GM12878 (cell line): ENCODE measurements around the gene MIPOL1. TPM values are rescaled to one million over a fixed set of nuclear protein-coding genes. Genes with fewer than 3 reads are reported as not detected.
"Not testable (repeated sequence)": the region's sequence is repeated elsewhere in the genome, so short reads cannot be mapped to it uniquely, and the experiment has no call there.

Experiments
- ATAC-seq: fragments of 200-7000 bp; cut with Tn5 transposase; 3 replicates; pipeline ENCODE4 v1.9.1; 2020; ENCODE audit warnings: mild to moderate bottlenecking, moderate library complexity
- BruUV-seq: library from RNA; stranded (reverse); fragments of 400-500 nt; replicated peaks from 2 replicates; lab custom pipeline; 2021; lab: Mats Ljungman, UMichigan
- CTCF ChIA-PET: fragments of 300-600 bp; sonication (Branson Sonifier 250); formaldehyde crosslinking; extraction: SDS; loops from one replicate; lab custom pipeline; 2021; ENCODE audit warnings: inconsistent platforms; lab: Yijun Ruan, JAX
- POLR2A ChIA-PET: fragments of 350-600 bp; formaldehyde crosslinking; extraction: SDS; loops from one replicate; lab custom pipeline; 2021; ENCODE audit warnings: inconsistent platforms; lab: Charles Lee
- RAD21 ChIA-PET: fragments of 300-600 bp; sonication (Branson Sonifier 250); formaldehyde crosslinking; loops from one replicate; lab custom pipeline; 2023; ENCODE audit warnings: antibody characterized with exemption; ENCODE audit not compliant: unreplicated experiment; lab: Charles Lee
- SMC1A ChIA-PET: fragments of 300-600 bp; sonication (Branson Sonifier 250); formaldehyde crosslinking; loops from one replicate; lab custom pipeline; 2023; ENCODE audit not compliant: unreplicated experiment, uncharacterized antibody; lab: Charles Lee
- DNase-seq: peaks from one replicate; pipeline ENCODE4 v3.0.0-alpha.2; 2011; ENCODE audit warnings: low read depth, low spot score
- FAIRE-seq: peaks from 3 replicates; lab custom pipeline; 2011; peaks lifted over from hg19 to GRCh38; lab: Jason Lieb, UNC
- H2AFZ ChIP-seq: 2 replicates; pipeline ENCODE4 v1.6.0; 2011; ENCODE audit warnings: low read depth, low read length, control low read depth; ENCODE audit not compliant: control insufficient read depth
- H3K27ac ChIP-seq: 2 replicates; pipeline ENCODE4 v1.5.1; 2011; ENCODE audit warnings: control low read depth; ENCODE audit not compliant: control insufficient read depth, insufficient read depth
- H3K27me3 ChIP-seq, 2 experiments: replicated peaks in 1 of 2; 2 replicates each; pipeline versions ENCODE4 v1.6.0 to v1.6.1; 2011; ENCODE audit warnings: low read length in 1 of 2; ENCODE audit not compliant: control insufficient read depth in 2 of 2, insufficient read depth in 2 of 2
- H3K36me3 ChIP-seq, 2 experiments: 2 replicates each; pipeline ENCODE4 v1.5.1; 2011; ENCODE audit warnings: low read length in 1 of 2; ENCODE audit not compliant: control insufficient read depth in 2 of 2, insufficient read depth in 2 of 2
- H3K4me1 ChIP-seq: 2 replicates; pipeline ENCODE4 v1.6.1; 2011; ENCODE audit warnings: mild to moderate bottlenecking, low read length, moderate library complexity, mixed read lengths; ENCODE audit not compliant: control insufficient read depth, insufficient read depth
- H3K4me2 ChIP-seq: 2 replicates; pipeline ENCODE4 v1.6.0; 2011; ENCODE audit warnings: control low read depth; ENCODE audit not compliant: control insufficient read depth, insufficient read depth
- H3K4me3 ChIP-seq: fragments of 200-600 bp; sonication (generic); 2 replicates; pipeline ENCODE4 v1.5.1; 2016
- H3K79me2 ChIP-seq: 2 replicates; pipeline ENCODE4 v1.6.0; 2011; ENCODE audit warnings: low read length; ENCODE audit not compliant: control insufficient read depth, insufficient read depth
- H3K9ac ChIP-seq: 2 replicates; pipeline ENCODE4 v1.8.0; 2011; ENCODE audit warnings: low read length, control low read depth, mixed read lengths; ENCODE audit not compliant: control insufficient read depth, insufficient read depth
- H3K9me3 ChIP-seq: replicated peaks from 3 replicates; pipeline ENCODE4 v1.5.1; 2011; ENCODE audit warnings: mild to moderate bottlenecking, low read length; ENCODE audit not compliant: control insufficient read depth, insufficient read depth
- H4K20me1 ChIP-seq: 2 replicates; pipeline ENCODE4 v1.6.0; 2011; ENCODE audit not compliant: control insufficient read depth, insufficient read depth
- CHD1 ChIP-seq: IDR thresholded peaks from 2 replicates; pipeline ENCODE4 v1.6.1; 2012; ENCODE audit warnings: low read depth, low read length, improper control_type of control experiment
- EGR1 ChIP-seq, 2 experiments: IDR thresholded peaks; 1 replicate in 1 of 2; 2 replicates in 1 of 2; pipeline ENCODE4 v1.6.1; 2011 to 2012; ENCODE audit warnings: low read depth in 2 of 2, low read length in 2 of 2, borderline replicate concordance in 1 of 2, mild to moderate bottlenecking in 1 of 2, moderate library complexity in 1 of 2
- IKZF1 ChIP-seq: fragments of 450-650 bp; conservative IDR thresholded peaks from 2 replicates; pipeline ENCODE4 v1.6.1; 2017; ENCODE audit warnings: antibody characterized with exemption, mild to moderate bottlenecking
- POLR2AphosphoS2 ChIP-seq: IDR thresholded peaks from 2 replicates; pipeline ENCODE4 v1.6.1; 2011; ENCODE audit warnings: low read depth, mild to moderate bottlenecking, low read length, improper control_type of control experiment, moderate library complexity
- RBBP5 ChIP-seq: fragments of 200-600 bp; sonication (generic); conservative IDR thresholded peaks from 2 replicates; pipeline ENCODE4 v1.6.1; 2016
- SPI1 ChIP-seq: IDR thresholded peaks from 2 replicates; pipeline ENCODE4 v1.6.1; 2011; ENCODE audit warnings: low read depth, mild to moderate bottlenecking, low read length, moderate library complexity, borderline replicate concordance; ENCODE audit not compliant: insufficient read depth
- WRNIP1 ChIP-seq: IDR thresholded peaks from 2 replicates; pipeline ENCODE4 v1.6.1; 2011; ENCODE audit warnings: low read depth, low read length, improper control_type of control experiment, borderline replicate concordance
- WGBS: methylation state at CpG from one replicate; pipeline ENCODE4 v1.1.6; 2016; ENCODE audit warnings: low lambda C conversion rate; ENCODE audit not compliant: insufficient replicate concordance, insufficient coverage; ENCODE audit errors: missing lambda C conversion rate; 5-methylcytosine and 5-hydroxymethylcytosine counted together
- in situ Hi-C: fragments of 300-500 bp; cut with MboI; formaldehyde crosslinking; loops from 9 replicates; pipeline ENCODE4 v1.14.3; 2018; ENCODE audit warnings: mixed read lengths
- intact Hi-C: fragments of 100-400 bp; cut with micrococcal nuclease; formaldehyde crosslinking; loops from one replicate; pipeline ENCODE4 v1.14.2; 2022; ENCODE audit not compliant: unreplicated experiment
- polyA plus RNA-seq, 11 experiments: library from polyadenylated mRNA; depleted of rRNA in 4 of 11; unstranded in 6 of 11; stranded (reverse) in 5 of 11; fragments of >200 nt; fragmentation: Nextera tagmentation in 4 of 11; fragmentation: Illumina TruSeq in 1 of 11; extraction: Ambion mirVana in 4 of 11; extraction: Trizol in 1 of 11; gene quantifications; 1 replicate in 1 of 11; 2 replicates in 10 of 11; pipeline versions ENCODE4 v1.2.1 to v1.2.3, GENCODE V29; 2011 to 2016; ENCODE audit warnings: inconsistent platforms in 2 of 11, missing spikeins in 2 of 11, low read depth in 1 of 11
- total RNA-seq, 4 experiments: library from RNA; depleted of rRNA in 3 of 4; stranded (reverse); fragments of >200 nt in 3 of 4; fragmentation: Illumina TruSeq in 1 of 4; extraction: Trizol in 1 of 4; gene quantifications; 2 replicates each; pipeline versions ENCODE4 v1.2.1 to v1.2.3, GENCODE V29; 2013 to 2021
- TF ChIP-seq, protein P1 (sequence below): fragments of 450-650 bp; IDR thresholded peaks from 2 replicates; pipeline ENCODE4 v1.6.1; 2017; ENCODE audit warnings: mild to moderate bottlenecking, moderate library complexity
- TF ChIP-seq, protein P2 (sequence below): fragments of 150-350 bp; IDR thresholded peaks from 2 replicates; pipeline ENCODE4 v1.6.1; 2016; ENCODE audit warnings: low read depth, low read length

MIPOL1 gene
- total and polyA plus RNA-seq, 10 of the 15 experiments (the other 5 are each of a cell fraction or from before 2014, with no cell fraction given) = 0.06 TPM; not detected in 9

DNA sequence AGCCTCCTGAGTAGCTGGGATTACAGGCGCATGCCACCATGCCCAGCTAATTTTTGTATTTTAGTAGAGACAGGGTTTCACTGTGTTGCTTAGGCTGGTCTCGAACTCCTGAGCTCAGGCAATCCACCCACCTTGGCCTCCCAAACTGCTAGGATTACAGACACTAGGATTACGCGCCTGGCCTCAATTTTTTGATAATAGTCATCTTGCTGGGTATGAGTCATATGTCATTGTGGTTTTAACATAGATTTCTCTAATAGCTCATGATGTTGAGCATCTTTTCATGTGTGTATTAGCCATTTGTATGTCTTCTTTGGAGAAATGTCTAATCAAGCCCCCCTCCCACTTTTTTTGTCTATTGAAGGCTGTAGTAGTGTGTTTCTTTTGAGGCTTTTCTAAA, 38.3 kb downstream of the MIPOL1 start:
- H3K9me3 ChIP-seq, ATAC-seq, H4K20me1 ChIP-seq, H3K4me1 ChIP-seq, H3K4me2 ChIP-seq, H3K27me3 ChIP-seq, SMC1A ChIA-PET, POLR2A ChIA-PET, BruUV-seq, DNase-seq, H3K9ac ChIP-seq, H3K79me2 ChIP-seq, H3K4me3 ChIP-seq, FAIRE-seq, H2AFZ ChIP-seq, intact Hi-C loops, H3K27ac ChIP-seq, H3K36me3 ChIP-seq, RAD21 ChIA-PET: not testable (repeated sequence)
- CTCF ChIA-PET = interaction anchor here (0.7 to 1.7 kb wide), 2 partner anchors 10 to 21 kb away, joined by 3 to 5 read pairs; no protein-coding TSS in a partner anchor
- in situ Hi-C loops = loop anchor here (5.0 to 25.0 kb wide), 2 partner anchors 636 to 1776 kb away; no protein-coding TSS in a partner anchor
- WGBS = 68% methylated on average over 4 of the region's 4 CpGs

DNA sequence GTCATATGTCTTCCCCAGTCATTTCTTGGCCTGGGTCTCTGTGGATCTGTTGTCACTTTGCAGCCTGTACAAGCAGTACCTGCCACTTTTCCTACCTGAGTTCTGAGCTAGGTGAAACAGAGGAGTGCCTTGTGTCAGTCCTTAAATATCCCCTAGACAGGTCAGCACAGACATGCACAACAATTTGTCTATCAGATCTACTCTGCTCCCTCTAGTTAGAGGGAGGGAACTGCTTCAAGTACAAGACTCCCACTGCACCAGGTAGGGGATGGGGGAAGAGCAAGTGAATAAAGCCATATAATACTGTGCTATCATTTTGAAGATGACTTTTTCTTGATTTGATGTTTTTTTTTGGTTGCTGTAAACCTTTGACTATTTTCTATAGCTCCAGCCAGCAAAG, 39.4 kb downstream of the MIPOL1 start:
- ChIA-PET POLR2A (no interaction called here), CTCF (interaction anchor here (1.7 kb wide), 1 partner anchor 9 kb away, joined by 5 read pairs; no protein-coding TSS in a partner anchor), RAD21 (no interaction called here), SMC1A (no interaction called here)
- Histone ChIP-seq H3K79me2 (no peaks in the 10 kb centered on the region), H3K9me3 (no peaks in the 10 kb centered on the region), H3K27me3 (no peaks in the 10 kb centered on the region; a peak in 1 of 4 replicates), H3K4me3 (no peak overlapping the region), H3K27ac (no peak overlapping the region), H3K4me1 (no peaks in the 10 kb centered on the region), H3K9ac (no peak overlapping the region), H2AFZ (no peak overlapping the region), H3K36me3 (no peaks in the 10 kb centered on the region), H4K20me1 (no peaks in the 10 kb centered on the region), H3K4me2 (no peak overlapping the region)
- in situ Hi-C loops (loop anchor here (5.0 to 25.0 kb wide), 2 partner anchors 635 to 1775 kb away; no protein-coding TSS in a partner anchor), intact Hi-C loops (no loop called here)
- FAIRE-seq = no peak
- no peak for ATAC-seq
- no peak for DNase-seq
- TF ChIP-seq RBBP5 = no peak
- TF ChIP-seq, protein P1, sequence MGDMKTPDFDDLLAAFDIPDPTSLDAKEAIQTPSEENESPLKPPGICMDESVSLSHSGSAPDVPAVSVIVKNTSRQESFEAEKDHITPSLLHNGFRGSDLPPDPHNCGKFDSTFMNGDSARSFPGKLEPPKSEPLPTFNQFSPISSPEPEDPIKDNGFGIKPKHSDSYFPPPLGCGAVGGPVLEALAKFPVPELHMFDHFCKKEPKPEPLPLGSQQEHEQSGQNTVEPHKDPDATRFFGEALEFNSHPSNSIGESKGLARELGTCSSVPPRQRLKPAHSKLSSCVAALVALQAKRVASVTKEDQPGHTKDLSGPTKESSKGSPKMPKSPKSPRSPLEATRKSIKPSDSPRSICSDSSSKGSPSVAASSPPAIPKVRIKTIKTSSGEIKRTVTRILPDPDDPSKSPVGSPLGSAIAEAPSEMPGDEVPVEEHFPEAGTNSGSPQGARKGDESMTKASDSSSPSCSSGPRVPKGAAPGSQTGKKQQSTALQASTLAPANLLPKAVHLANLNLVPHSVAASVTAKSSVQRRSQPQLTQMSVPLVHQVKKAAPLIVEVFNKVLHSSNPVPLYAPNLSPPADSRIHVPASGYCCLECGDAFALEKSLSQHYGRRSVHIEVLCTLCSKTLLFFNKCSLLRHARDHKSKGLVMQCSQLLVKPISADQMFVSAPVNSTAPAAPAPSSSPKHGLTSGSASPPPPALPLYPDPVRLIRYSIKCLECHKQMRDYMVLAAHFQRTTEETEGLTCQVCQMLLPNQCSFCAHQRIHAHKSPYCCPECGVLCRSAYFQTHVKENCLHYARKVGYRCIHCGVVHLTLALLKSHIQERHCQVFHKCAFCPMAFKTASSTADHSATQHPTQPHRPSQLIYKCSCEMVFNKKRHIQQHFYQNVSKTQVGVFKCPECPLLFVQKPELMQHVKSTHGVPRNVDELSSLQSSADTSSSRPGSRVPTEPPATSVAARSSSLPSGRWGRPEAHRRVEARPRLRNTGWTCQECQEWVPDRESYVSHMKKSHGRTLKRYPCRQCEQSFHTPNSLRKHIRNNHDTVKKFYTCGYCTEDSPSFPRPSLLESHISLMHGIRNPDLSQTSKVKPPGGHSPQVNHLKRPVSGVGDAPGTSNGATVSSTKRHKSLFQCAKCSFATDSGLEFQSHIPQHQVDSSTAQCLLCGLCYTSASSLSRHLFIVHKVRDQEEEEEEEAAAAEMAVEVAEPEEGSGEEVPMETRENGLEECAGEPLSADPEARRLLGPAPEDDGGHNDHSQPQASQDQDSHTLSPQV = no peak
- TF ChIP-seq, protein P2, sequence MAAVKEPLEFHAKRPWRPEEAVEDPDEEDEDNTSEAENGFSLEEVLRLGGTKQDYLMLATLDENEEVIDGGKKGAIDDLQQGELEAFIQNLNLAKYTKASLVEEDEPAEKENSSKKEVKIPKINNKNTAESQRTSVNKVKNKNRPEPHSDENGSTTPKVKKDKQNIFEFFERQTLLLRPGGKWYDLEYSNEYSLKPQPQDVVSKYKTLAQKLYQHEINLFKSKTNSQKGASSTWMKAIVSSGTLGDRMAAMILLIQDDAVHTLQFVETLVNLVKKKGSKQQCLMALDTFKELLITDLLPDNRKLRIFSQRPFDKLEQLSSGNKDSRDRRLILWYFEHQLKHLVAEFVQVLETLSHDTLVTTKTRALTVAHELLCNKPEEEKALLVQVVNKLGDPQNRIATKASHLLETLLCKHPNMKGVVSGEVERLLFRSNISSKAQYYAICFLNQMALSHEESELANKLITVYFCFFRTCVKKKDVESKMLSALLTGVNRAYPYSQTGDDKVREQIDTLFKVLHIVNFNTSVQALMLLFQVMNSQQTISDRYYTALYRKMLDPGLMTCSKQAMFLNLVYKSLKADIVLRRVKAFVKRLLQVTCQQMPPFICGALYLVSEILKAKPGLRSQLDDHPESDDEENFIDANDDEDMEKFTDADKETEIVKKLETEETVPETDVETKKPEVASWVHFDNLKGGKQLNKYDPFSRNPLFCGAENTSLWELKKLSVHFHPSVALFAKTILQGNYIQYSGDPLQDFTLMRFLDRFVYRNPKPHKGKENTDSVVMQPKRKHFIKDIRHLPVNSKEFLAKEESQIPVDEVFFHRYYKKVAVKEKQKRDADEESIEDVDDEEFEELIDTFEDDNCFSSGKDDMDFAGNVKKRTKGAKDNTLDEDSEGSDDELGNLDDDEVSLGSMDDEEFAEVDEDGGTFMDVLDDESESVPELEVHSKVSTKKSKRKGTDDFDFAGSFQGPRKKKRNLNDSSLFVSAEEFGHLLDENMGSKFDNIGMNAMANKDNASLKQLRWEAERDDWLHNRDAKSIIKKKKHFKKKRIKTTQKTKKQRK = no peak
- no peak for TF ChIP-seq EGR1 (IDR thresholded peaks at IDR 0.05; ENCODE audit: borderline replicate concordance in 1 of 2, low read depth in 2 of 2, low read length in 2 of 2)
- no peak for TF ChIP-seq POLR2AphosphoS2
- no peak for TF ChIP-seq CHD1
- TF ChIP-seq SPI1 = no peak
- no peak for TF ChIP-seq WRNIP1
- no peak for TF ChIP-seq IKZF1
- BruUV-seq = no TSS peak
